ENCODE measurements around the gene SCRT2. TPM values are rescaled to one million over a fixed set of nuclear protein-coding genes. Genes with fewer than 3 reads are reported as not detected.

The SCRT2 gene
- total RNA-seq, 1 experiment from 2014 or later, result not detected

DNA sequence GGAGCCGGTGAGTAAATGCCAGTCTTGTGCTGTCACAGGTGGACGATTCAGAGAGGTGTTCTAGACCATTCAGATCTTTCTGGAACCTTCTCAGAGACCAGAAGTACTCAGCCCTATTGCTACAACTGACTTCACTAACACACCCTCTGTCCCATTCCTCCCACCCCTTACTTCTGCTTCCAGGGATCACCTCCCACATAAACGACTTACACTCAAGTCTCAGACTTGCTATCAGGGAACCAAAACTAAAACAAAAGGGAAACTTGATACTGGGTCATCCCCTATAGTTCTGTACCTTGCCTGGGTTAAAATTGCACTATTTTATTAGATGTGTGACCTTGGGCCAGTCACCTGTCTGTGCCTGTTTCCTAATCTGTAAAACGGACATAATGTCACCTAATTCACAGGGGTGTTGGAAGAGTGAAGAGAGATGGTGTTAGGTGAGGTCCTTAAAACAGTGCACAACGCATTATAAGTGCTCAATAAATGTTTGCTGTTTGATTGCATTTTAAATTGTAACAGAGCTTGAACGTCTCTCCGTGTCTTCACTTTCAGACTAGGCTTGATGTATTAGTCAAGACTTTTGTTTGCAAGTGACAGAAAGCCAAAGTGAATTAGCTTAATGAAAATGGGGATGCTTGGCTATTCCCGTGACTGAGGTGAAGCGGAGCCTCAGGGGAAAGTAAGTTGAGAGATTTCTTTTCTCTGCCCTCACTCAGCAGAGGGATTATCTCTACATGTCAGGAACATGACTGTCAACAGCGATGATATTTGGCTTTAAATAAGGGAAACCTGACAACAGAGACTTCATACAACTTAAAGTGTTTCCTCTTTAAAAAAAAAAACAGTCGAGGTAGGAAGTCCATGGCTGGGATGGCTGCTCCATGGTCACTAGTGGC, 19.6 kb downstream of the SCRT2 start:
- no peak overlapping the region for H3K27ac ChIP-seq (ENCODE audit: low read length)
- peaks cover 2% of the 10 kb centered on the region; the same call in 1 of the 2 replicates for H3K36me3 ChIP-seq (ENCODE audit: control insufficient read depth, insufficient read depth, low read length)
- H3K4me1 ChIP-seq (ENCODE audit: control insufficient read depth, insufficient read depth, low read length), result peaks cover 17% of the 10 kb centered on the region
- no peaks in the 10 kb centered on the region for H3K9me3 ChIP-seq (ENCODE audit: control insufficient read depth, insufficient read depth, low read depth, low read length)
- 0 out of 2 replicates have a peak, but pooled peaks cover 4% of the 10 kb centered on the region for H3K27me3 ChIP-seq (ENCODE audit: control insufficient read depth, insufficient read depth, low read length)
- no peak for ATAC-seq
- in situ Hi-C loops (cut with HindIII; ENCODE audit: low pct_unique_long_range_greater_than_20kb, low sequenced_read_pairs), result no loop called here
- no TSS peak for BruUV-seq (replicated peaks)
- no peak overlapping the region for H3K4me3 ChIP-seq (ENCODE audit: low read depth in 2 of 2, low read length in 2 of 2)
- no peak for DNase-seq (ENCODE audit: low read depth, low spot score)
- ChIA-PET POLR2A (no interaction called here), CTCF (interaction anchor here (1.3 kb wide), 1 partner anchor 83 kb away, joined by 3 read pairs; no protein-coding TSS in a partner anchor)
- TF ChIP-seq CTCF (IDR thresholded peaks at IDR 0.05) (no peak), SIN3A (IDR thresholded peaks at IDR 0.05; ENCODE audit: borderline replicate concordance, insufficient read depth, low read depth, low read length) (no peak), TCF7L2 (IDR thresholded peaks at IDR 0.05; ENCODE audit: low read depth, low read length) (no peak), POLR2AphosphoS5 (IDR thresholded peaks at IDR 0.05; ENCODE audit: low read depth, low read length) (no peak)
- TF ChIP-seq, protein P1, sequence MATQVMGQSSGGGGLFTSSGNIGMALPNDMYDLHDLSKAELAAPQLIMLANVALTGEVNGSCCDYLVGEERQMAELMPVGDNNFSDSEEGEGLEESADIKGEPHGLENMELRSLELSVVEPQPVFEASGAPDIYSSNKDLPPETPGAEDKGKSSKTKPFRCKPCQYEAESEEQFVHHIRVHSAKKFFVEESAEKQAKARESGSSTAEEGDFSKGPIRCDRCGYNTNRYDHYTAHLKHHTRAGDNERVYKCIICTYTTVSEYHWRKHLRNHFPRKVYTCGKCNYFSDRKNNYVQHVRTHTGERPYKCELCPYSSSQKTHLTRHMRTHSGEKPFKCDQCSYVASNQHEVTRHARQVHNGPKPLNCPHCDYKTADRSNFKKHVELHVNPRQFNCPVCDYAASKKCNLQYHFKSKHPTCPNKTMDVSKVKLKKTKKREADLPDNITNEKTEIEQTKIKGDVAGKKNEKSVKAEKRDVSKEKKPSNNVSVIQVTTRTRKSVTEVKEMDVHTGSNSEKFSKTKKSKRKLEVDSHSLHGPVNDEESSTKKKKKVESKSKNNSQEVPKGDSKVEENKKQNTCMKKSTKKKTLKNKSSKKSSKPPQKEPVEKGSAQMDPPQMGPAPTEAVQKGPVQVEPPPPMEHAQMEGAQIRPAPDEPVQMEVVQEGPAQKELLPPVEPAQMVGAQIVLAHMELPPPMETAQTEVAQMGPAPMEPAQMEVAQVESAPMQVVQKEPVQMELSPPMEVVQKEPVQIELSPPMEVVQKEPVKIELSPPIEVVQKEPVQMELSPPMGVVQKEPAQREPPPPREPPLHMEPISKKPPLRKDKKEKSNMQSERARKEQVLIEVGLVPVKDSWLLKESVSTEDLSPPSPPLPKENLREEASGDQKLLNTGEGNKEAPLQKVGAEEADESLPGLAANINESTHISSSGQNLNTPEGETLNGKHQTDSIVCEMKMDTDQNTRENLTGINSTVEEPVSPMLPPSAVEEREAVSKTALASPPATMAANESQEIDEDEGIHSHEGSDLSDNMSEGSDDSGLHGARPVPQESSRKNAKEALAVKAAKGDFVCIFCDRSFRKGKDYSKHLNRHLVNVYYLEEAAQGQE (IDR thresholded peaks at IDR 0.05; ENCODE audit: insufficient read depth in 1 of 2, low read depth in 2 of 2, low read length in 1 of 2), result no peak
- intact Hi-C loops (cut with micrococcal nuclease; ENCODE audit: unreplicated experiment), result no loop called here

- Histone ChIP-seq H3K27me3 (ENCODE audit: control insufficient read depth, insufficient read depth, low read length) (0 out of 2 replicates have a peak, but pooled peaks cover 2% of the 10 kb centered on the region), H3K4me3 (ENCODE audit: low read depth in 2 of 2, low read length in 2 of 2) (no peak overlapping the region; a peak in 1 of 4 replicates), H3K4me1 (ENCODE audit: control insufficient read depth, insufficient read depth, low read length) (peaks cover 17% of the 10 kb centered on the region), H3K27ac (ENCODE audit: low read length) (peak overlapping the region; percentile 88; the same call in 1 of the 2 replicates), H3K9me3 (ENCODE audit: control insufficient read depth, insufficient read depth, low read depth, low read length) (no peaks in the 10 kb centered on the region), H3K36me3 (ENCODE audit: control insufficient read depth, insufficient read depth, low read length) (peaks cover 2% of the 10 kb centered on the region; the same call in 1 of the 2 replicates)
- no TSS peak for BruUV-seq (replicated peaks)
- DNase-seq (ENCODE audit: low read depth, low spot score) (no peak), ATAC-seq (no peak)
- in situ Hi-C loops (cut with HindIII; ENCODE audit: low pct_unique_long_range_greater_than_20kb, low sequenced_read_pairs) (no loop called here), intact Hi-C loops (cut with micrococcal nuclease; ENCODE audit: unreplicated experiment) (no loop called here)
- CTCF ChIA-PET, result interaction anchor here (1.3 kb wide), 1 partner anchor 85 kb away, joined by 3 read pairs; no protein-coding TSS in a partner anchor
- POLR2A ChIA-PET, result no interaction called here
- no peak for TF ChIP-seq CTCF (IDR thresholded peaks at IDR 0.05)
- TF ChIP-seq POLR2AphosphoS5 (IDR thresholded peaks at IDR 0.05; ENCODE audit: low read depth, low read length), result no peak
- TF ChIP-seq, protein P1 (IDR thresholded peaks at IDR 0.05; ENCODE audit: insufficient read depth in 1 of 2, low read depth in 2 of 2, low read length in 1 of 2), result no peak
- no peak for TF ChIP-seq SIN3A (IDR thresholded peaks at IDR 0.05; ENCODE audit: borderline replicate concordance, insufficient read depth, low read depth, low read length)
- no peak for TF ChIP-seq TCF7L2 (IDR thresholded peaks at IDR 0.05; ENCODE audit: low read depth, low read length)
Observed at GRCh38 chr20:654417-654750, 21.2 kb downstream of the SCRT2 start.

Data from Panc1 (cell line).